MCF 10A (cell line): ENCODE measurements around the gene GDPD5. TPM values are rescaled to one million over a fixed set of nuclear protein-coding genes. Genes with fewer than 3 reads are reported as not detected.

Experiments
- BruUV-seq: library from RNA; stranded (reverse); fragments of 400-500 nt; replicated peaks from 2 replicates; lab custom pipeline; 2021; lab: Mats Ljungman, UMichigan
- CTCF ChIA-PET: fragments of 300-600 bp; sonication (Branson Sonifier 250); formaldehyde crosslinking; extraction: SDS; loops from one replicate; lab custom pipeline; 2021; ENCODE audit warnings: antibody characterized with exemption, inconsistent platforms; lab: Yijun Ruan, JAX
- POLR2A ChIA-PET: fragments of 300-600, 350-650 bp; sonication (Branson Sonifier 250); formaldehyde crosslinking; extraction: SDS; loops from one replicate; lab custom pipeline; 2020; ENCODE audit warnings: antibody characterized with exemption, inconsistent platforms; lab: Yijun Ruan, JAX
- DNase-seq: peaks from one replicate; pipeline ENCODE4 v3.0.0-alpha.2; 2018; ENCODE audit not compliant: unreplicated experiment
- H3K27ac Mint-ChIP-seq: one replicate; pipeline ENCODE4 v1.8.0; 2022; ENCODE audit warnings: mild to moderate bottlenecking, low read depth, mixed read lengths; ENCODE audit not compliant: unreplicated experiment
- H3K27me3 Mint-ChIP-seq: one replicate; pipeline ENCODE4 v1.8.0; 2022; ENCODE audit warnings: mixed read lengths; ENCODE audit not compliant: insufficient read depth, unreplicated experiment
- H3K36me3 Mint-ChIP-seq: one replicate; pipeline ENCODE4 v1.8.0; 2022; ENCODE audit warnings: mild to moderate bottlenecking, moderate library complexity, mixed read lengths; ENCODE audit not compliant: insufficient read depth, unreplicated experiment
- H3K4me1 Mint-ChIP-seq: one replicate; pipeline ENCODE4 v1.8.0; 2022; ENCODE audit warnings: mixed read lengths; ENCODE audit not compliant: insufficient read depth, unreplicated experiment
- H3K4me3 Mint-ChIP-seq: one replicate; pipeline ENCODE4 v1.8.0; 2022; ENCODE audit warnings: mild to moderate bottlenecking, moderate library complexity, mixed read lengths; ENCODE audit not compliant: unreplicated experiment
- H3K9me3 Mint-ChIP-seq: one replicate; pipeline ENCODE4 v1.8.0; 2022; ENCODE audit warnings: mixed read lengths; ENCODE audit not compliant: unreplicated experiment
- intact Hi-C: fragments of 100-400 bp; cut with micrococcal nuclease; formaldehyde crosslinking; loops from 2 replicates; pipeline ENCODE4 v1.14.1; 2022
- total RNA-seq: library from RNA; stranded (reverse); gene quantifications from 2 replicates; pipeline ENCODE4 v1.2.3, GENCODE V29; 2022
- TF ChIP-seq, protein P1 (sequence below): fragments of 200-600 bp; IDR thresholded peaks from one replicate; pipeline ENCODE4 v1.8.0; 2022; ENCODE audit warnings: antibody characterized with exemption, mild to moderate bottlenecking; ENCODE audit not compliant: unreplicated experiment

GDPD5 gene
- total RNA-seq, 1 experiment from 2014 or later = 5.6 TPM

DNA sequence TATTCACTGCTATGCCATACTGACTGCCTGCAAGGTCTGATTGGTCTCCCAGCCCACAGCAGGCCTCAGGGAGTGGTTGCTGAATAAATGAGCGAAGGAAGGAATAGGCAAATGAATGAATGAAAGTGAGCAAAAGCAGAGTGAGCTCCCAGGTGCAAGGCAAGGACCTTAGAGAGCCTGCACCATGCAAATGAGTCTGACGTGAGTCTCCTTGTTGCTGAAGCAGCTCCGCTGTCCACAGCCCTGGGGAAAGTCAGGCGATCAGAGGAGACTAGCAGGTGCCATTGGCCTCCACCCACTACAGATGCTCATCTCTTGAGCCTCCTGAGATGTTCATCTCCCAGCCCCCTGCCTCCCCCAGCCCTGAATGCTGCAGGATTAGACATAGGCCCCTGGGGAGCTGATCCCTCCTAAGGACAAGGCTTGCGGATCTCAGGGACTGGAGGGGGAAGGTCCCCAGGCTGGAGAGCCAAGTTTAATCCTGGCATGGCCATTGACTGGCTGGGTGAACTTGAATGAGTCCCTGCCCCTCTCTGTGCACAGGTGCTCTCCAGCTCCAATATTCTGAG lies 22.1 kb downstream of the GDPD5 start:
- Mint-ChIP-seq H3K27ac (no peak overlapping the region), H3K4me1 (peaks cover 28% of the 10 kb centered on the region), H3K4me3 (no peak overlapping the region), H3K9me3 (no peaks in the 10 kb centered on the region), H3K27me3 (no peaks in the 10 kb centered on the region), H3K36me3 (no peaks in the 10 kb centered on the region)
- ChIA-PET CTCF (interaction anchor here (0.6 kb wide), 1 partner anchor 59 kb away, joined by 3 read pairs; no protein-coding TSS in a partner anchor), POLR2A (no interaction called here)
- TF ChIP-seq, protein P1, sequence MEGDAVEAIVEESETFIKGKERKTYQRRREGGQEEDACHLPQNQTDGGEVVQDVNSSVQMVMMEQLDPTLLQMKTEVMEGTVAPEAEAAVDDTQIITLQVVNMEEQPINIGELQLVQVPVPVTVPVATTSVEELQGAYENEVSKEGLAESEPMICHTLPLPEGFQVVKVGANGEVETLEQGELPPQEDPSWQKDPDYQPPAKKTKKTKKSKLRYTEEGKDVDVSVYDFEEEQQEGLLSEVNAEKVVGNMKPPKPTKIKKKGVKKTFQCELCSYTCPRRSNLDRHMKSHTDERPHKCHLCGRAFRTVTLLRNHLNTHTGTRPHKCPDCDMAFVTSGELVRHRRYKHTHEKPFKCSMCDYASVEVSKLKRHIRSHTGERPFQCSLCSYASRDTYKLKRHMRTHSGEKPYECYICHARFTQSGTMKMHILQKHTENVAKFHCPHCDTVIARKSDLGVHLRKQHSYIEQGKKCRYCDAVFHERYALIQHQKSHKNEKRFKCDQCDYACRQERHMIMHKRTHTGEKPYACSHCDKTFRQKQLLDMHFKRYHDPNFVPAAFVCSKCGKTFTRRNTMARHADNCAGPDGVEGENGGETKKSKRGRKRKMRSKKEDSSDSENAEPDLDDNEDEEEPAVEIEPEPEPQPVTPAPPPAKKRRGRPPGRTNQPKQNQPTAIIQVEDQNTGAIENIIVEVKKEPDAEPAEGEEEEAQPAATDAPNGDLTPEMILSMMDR = no peak
- intact Hi-C loops = no loop called here
- BruUV-seq = no TSS peak
- DNase-seq = no peak

DNA sequence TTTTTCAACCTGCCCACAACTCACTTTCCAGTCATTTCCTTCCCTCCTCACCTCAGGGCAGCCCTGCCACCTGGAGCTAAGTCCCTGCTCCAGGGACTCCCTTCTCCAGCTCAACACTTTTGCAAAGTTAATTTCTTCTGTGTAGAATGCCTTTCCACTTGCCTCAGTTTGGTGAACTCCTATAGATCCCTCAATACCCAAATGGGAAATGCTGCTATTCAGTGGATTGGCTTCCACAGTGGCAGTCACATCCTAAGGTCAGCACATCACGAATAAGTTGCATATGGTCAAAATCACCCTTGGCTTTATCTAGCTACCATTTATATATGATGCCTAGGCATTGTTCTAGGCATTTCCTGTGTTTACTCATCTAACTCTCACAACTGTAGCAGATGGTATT lies 23.6 kb downstream of the GDPD5 start:
- intact Hi-C loops = no loop called here
- ChIA-PET POLR2A (no interaction called here), CTCF (interaction anchor here (1.0 kb wide), 1 partner anchor 58 kb away, joined by 6 read pairs; no protein-coding TSS in a partner anchor)
- no peaks in the 10 kb centered on the region for H3K9me3 Mint-ChIP-seq
- no peak overlapping the region for H3K4me3 Mint-ChIP-seq
- BruUV-seq = no TSS peak
- H3K27ac Mint-ChIP-seq = peak overlapping the region; percentile 24
- DNase-seq = no peak
- H3K27me3 Mint-ChIP-seq = no peaks in the 10 kb centered on the region
- TF ChIP-seq, protein P1 = no peak
- H3K4me1 Mint-ChIP-seq = peaks cover 28% of the 10 kb centered on the region
- H3K36me3 Mint-ChIP-seq = no peaks in the 10 kb centered on the region

DNA sequence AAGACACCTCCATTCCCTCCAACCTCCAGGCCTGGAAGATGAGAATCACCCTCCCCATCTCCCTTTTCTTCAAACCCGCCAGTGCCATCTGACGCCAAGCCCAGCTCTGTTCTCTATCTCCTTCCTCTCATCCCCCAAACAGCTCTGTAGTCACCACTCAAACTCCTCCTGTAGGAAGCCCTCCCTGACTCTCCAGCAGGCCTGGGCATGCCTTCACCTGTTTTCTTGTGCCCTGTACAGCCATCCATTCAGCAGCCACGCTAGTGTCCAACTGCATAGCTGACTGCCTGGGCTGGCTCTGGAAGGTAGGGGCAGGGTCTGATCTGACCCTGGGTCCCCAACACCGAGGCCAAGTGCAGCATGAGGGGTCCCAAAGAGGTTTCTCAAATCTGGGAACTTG lies 25.0 kb downstream of the GDPD5 start:
- TF ChIP-seq, protein P1 = no peak
- no peaks in the 10 kb centered on the region for H3K36me3 Mint-ChIP-seq
- H3K27ac Mint-ChIP-seq = peak overlapping the region; percentile 8
- BruUV-seq = no TSS peak
- ChIA-PET POLR2A (interaction anchor here (1.6 kb wide), 1 partner anchor 22 kb away, joined by 3 read pairs; no protein-coding TSS in a partner anchor), CTCF (interaction anchor here (0.7 to 1.1 kb wide), 3 partner anchors 31 to 545 kb away, joined by 3 to 4 read pairs (median 3); no protein-coding TSS in a partner anchor)
- no peaks in the 10 kb centered on the region for H3K27me3 Mint-ChIP-seq
- intact Hi-C loops = no loop called here
- DNase-seq = peak; percentile 55
- H3K9me3 Mint-ChIP-seq = no peaks in the 10 kb centered on the region
- H3K4me1 Mint-ChIP-seq = peaks cover 28% of the 10 kb centered on the region
- peak overlapping the region; percentile 47 for H3K4me3 Mint-ChIP-seq

DNA sequence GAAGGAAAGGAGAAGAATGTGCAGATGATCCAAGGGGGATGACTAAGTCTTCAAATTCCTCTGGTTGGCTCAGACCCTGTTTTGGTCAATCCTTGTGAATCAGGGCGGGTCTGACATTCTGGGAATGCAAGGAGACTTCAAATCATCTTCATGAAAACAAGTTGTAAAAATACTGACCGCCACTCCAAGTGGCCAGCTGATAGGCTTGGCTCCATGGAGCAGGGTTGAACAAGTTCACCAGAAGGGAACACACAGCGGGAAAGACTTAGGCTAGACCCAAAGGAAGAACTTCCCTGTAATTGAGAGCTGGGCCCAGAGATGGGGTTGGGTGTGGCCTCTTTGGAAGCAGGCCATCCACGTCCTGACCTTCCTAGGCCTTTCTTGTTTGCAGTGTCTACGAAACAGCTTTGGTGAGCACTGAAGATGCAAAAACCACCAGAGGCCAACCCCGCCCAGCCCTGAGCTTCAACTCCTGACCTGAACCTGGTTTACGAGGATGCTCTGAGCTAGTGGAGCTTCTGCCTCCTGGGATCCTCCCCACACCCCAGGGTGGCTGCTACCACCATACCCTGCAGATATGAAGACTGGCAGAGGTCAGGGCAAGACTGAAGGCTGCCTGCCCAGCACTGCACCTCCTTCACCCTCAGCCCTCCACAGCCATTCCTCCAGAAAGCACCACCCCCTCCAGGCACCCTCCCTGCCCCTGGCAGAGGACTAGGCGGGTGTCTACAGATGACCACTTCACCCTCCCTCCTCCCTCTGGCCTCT lies 26.1 kb downstream of the GDPD5 start:
- Mint-ChIP-seq H3K27me3 (no peaks in the 10 kb centered on the region), H3K27ac (peak overlapping the region; percentile 8), H3K4me1 (peaks cover 28% of the 10 kb centered on the region), H3K9me3 (no peaks in the 10 kb centered on the region), H3K4me3 (peak overlapping the region; percentile 1), H3K36me3 (no peaks in the 10 kb centered on the region)
- no TSS peak for BruUV-seq
- ChIA-PET POLR2A (interaction anchor here (0.7 to 1.6 kb wide), 5 partner anchors 8 to 73 kb away, joined by 3 to 4 read pairs (median 3); no protein-coding TSS in a partner anchor), CTCF (interaction anchor here (0.6 to 1.2 kb wide), 5 partner anchors 10 to 544 kb away, joined by 3 to 4 read pairs (median 3); no protein-coding TSS in a partner anchor)
- peak; percentile 88 for DNase-seq
- TF ChIP-seq, protein P1 = no peak
- intact Hi-C loops = loop anchor here (2.0 kb wide), 1 partner anchor 27 kb away; no protein-coding TSS in a partner anchor
